AG04450 (cell line): ENCODE measurements around the gene TMEFF2. TPM values are rescaled to one million over a fixed set of nuclear protein-coding genes. Genes with fewer than 3 reads are reported as not detected.

ENCODE experiments used
- CTCF ChIA-PET: fragments of 300-600, 350-600 bp; formaldehyde crosslinking; extraction: SDS; loops from one replicate; lab custom pipeline; 2022; ENCODE audit warnings: antibody characterized with exemption, inconsistent platforms; lab: Charles Lee
- POLR2A ChIA-PET: fragments of 350-600 bp; formaldehyde crosslinking; extraction: SDS; loops from one replicate; lab custom pipeline; 2021; ENCODE audit warnings: antibody characterized with exemption, inconsistent platforms; lab: Yijun Ruan, JAX
- DNase-seq: peaks from one replicate; pipeline ENCODE4 v3.0.0-alpha.2; 2011; ENCODE audit warnings: low read depth, low spot score
- H3K27ac ChIP-seq: one replicate; pipeline ENCODE4 v1.5.1; 2012; ENCODE audit warnings: low read depth, low read length, control low read depth
- H3K27me3 ChIP-seq: one replicate; pipeline ENCODE4 v1.6.0; 2012; ENCODE audit warnings: low read length; ENCODE audit not compliant: control insufficient read depth, insufficient read depth
- H3K4me3 ChIP-seq: 2 replicates; pipeline ENCODE4 v1.5.1; 2011; ENCODE audit warnings: mild to moderate bottlenecking, low read depth, low read length, control low read depth
- H3K9me3 ChIP-seq: 2 replicates; pipeline ENCODE4 v1.5.1; 2012; ENCODE audit warnings: low read length; ENCODE audit not compliant: control insufficient read depth, insufficient read depth
- polyA plus RNA-seq: library from polyadenylated mRNA; depleted of rRNA; stranded (reverse); fragments of >200 nt; gene quantifications from 2 replicates; pipeline ENCODE4 v1.2.3, GENCODE V29; 2011
- TF ChIP-seq, protein P1 (sequence below): IDR thresholded peaks from 2 replicates; pipeline ENCODE4 v1.5.1; 2011; ENCODE audit warnings: low read depth, low read length, control low read depth, inconsistent platforms

The TMEFF2 gene
- polyA plus RNA-seq, 1 experiment: 4.1 TPM

DNA sequence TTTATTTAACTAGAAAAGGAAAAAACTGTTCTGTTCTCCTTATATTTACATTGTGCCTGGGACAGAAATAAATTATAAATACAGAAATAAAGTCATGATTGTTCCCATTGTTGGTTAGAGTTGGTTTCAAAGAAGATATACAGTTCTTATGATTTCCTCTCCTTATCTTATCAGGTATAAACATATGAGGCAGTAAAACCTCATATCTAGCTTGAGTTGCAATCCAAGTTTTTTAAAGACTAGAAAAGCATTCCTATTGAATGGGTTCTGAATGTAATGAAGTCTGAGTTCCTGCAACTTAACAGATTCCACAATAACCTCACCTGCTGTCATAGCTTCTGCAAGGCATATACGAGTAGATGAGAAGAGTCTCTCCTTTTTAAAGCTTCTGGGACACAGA is 233.2 kb downstream of the TMEFF2 start:
- Histone ChIP-seq H3K27ac (no peak overlapping the region), H3K9me3 (no peaks in the 10 kb centered on the region), H3K4me3 (no peak overlapping the region), H3K27me3 (no peaks in the 10 kb centered on the region)
- ChIA-PET CTCF (interaction anchor here (1.8 kb wide), 1 partner anchor 201 kb away, joined by 5 read pairs; no protein-coding TSS in a partner anchor), POLR2A (no interaction called here)
- no peak for DNase-seq
- TF ChIP-seq, protein P1, sequence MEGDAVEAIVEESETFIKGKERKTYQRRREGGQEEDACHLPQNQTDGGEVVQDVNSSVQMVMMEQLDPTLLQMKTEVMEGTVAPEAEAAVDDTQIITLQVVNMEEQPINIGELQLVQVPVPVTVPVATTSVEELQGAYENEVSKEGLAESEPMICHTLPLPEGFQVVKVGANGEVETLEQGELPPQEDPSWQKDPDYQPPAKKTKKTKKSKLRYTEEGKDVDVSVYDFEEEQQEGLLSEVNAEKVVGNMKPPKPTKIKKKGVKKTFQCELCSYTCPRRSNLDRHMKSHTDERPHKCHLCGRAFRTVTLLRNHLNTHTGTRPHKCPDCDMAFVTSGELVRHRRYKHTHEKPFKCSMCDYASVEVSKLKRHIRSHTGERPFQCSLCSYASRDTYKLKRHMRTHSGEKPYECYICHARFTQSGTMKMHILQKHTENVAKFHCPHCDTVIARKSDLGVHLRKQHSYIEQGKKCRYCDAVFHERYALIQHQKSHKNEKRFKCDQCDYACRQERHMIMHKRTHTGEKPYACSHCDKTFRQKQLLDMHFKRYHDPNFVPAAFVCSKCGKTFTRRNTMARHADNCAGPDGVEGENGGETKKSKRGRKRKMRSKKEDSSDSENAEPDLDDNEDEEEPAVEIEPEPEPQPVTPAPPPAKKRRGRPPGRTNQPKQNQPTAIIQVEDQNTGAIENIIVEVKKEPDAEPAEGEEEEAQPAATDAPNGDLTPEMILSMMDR: no peak

DNA sequence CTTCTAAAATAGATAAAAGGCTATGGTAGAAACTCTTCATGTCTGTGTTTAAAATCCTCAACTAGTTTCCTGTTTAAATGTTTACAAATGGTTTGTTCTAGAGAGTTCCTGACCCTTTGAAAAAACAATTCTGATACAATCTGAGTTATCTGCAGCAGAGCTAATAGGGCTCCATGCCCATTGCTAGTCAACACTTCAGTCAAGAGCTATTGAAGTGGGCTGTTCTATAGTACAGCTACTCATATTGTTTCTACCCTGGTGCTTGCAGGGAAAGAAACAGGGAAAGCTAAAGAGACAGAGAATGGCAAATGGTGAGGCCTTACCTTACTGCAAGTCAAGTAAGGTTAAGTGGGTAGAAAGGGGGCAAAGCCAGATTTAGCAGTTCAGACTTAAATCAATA is 235.5 kb downstream of the TMEFF2 start:
- Histone ChIP-seq H3K9me3 (no peaks in the 10 kb centered on the region), H3K4me3 (no peak overlapping the region), H3K27ac (no peak overlapping the region), H3K27me3 (no peaks in the 10 kb centered on the region)
- DNase-seq: no peak
- ChIA-PET POLR2A (no interaction called here), CTCF (interaction anchor here (0.7 to 1.3 kb wide), 2 partner anchors 10 to 12 kb away, joined by 3 to 4 read pairs; no protein-coding TSS in a partner anchor)
- TF ChIP-seq, protein P1: no peak

DNA sequence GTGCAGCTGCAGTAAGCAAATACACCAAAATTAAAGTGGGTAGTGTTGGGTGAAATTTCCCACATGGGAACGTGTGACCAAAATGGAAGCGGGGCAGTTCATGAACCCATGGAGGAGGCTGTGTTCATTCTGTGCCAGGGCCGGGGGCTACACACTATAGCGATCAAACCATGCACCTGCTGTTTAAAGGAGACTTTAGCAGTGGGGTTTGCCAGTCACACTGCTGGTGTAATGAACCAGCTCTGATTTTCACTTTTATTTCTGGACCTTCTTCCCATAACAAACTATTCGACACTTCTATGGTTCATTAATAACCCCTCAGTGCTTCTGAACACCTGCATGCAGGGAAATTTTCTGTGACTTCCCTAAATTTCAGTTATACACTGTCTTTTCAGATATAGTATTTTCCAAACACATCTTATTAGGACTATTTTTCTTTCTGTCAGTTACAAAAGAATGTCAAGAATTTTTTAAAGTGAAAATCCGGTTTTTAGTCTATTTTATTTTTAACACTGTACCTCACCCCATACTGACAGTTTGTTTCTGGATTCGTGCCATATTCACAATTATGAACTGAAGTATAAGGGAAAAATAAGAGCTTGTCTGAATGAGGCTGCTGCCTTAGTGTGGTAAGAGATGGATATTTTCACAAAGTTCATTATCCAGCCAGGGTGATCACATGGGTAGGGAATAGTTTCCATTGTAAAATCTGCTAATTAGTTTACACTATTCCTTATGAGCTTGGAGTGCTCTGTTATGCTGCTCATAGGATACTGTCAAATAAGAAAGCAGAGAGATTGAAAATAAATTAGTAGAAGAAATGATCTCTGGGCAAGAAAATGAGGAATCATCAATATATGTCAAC is 236.5 kb downstream of the TMEFF2 start:
- DNase-seq: no peak
- CTCF ChIA-PET: interaction anchor here (0.7 to 1.3 kb wide), 2 partner anchors 9 to 13 kb away, joined by 3 to 4 read pairs; no protein-coding TSS in a partner anchor
- Histone ChIP-seq H3K9me3 (no peaks in the 10 kb centered on the region), H3K27me3 (no peaks in the 10 kb centered on the region), H3K4me3 (no peak overlapping the region), H3K27ac (no peak overlapping the region)
- POLR2A ChIA-PET: no interaction called here
- TF ChIP-seq, protein P1: no peak

DNA sequence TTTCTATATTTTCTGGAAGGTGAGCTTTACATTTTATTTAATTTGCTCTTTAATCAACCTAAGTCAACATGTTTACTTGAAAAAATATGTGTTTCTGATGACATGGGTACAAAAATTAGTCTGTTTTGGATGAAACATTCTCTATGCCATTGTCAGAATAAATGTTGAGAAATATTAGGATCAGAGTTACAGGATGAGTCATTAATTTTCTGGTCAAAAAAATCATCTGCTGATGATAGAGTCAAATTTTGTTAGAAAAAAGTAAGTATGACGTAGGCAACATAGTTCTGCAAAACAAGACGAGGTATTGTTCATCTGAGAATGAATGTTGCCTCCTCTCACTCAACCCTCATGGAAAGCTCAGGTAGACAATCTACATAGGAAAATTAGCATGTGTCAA is 240.3 kb downstream of the TMEFF2 start:
- H3K27ac ChIP-seq: no peak overlapping the region
- no peak overlapping the region for H3K4me3 ChIP-seq
- CTCF ChIA-PET: no interaction called here
- H3K9me3 ChIP-seq: no peaks in the 10 kb centered on the region
- DNase-seq: no peak
- POLR2A ChIA-PET: no interaction called here
- TF ChIP-seq, protein P1: no peak
- H3K27me3 ChIP-seq: no peaks in the 10 kb centered on the region

DNA sequence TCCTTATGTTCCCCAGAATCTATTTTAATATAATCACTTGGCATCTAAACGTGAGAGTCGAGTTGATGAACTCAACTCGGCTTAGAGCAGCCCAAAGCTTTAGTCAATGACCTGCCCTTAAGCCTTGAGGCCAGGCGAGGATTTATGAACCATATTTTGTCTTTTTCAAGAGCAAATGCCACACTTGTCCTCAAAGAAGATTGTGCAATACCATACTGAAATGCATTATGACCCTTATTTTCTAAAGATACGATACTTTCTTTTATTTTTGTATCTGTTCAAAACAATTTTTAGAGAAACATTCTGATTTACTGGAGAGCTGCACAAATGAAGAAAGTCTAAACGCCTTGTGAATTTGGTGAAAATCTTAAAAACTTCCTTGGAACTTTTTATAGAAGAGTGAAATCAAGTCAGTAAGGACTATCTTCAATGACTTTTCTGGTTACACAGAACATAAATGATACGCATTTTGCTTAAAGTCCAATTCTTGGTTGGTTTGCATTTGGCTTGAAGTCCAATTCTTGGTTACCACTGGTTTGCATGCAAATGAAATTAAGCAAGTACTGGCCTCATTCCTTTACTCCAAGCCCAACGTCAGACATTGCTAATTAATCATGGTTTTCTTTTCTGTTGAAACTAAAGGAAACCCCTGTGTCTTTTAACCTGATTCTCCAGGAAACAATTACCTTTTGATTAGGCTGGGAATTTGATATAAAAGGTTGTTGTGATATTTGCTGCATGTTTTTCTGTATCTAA is 242.0 kb downstream of the TMEFF2 start:
- Histone ChIP-seq H3K27ac (no peak overlapping the region), H3K4me3 (no peak overlapping the region), H3K9me3 (no peaks in the 10 kb centered on the region), H3K27me3 (no peaks in the 10 kb centered on the region)
- ChIA-PET CTCF (interaction anchor here (1.0 kb wide), 1 partner anchor 140 kb away, joined by 3 read pairs; no protein-coding TSS in a partner anchor), POLR2A (no interaction called here)
- TF ChIP-seq, protein P1: no peak
- no peak for DNase-seq
